Sigmoid colon (tissue), 7 donors: ENCODE results near the gene SMAD6. TPM values are rescaled to one million over a fixed set of nuclear protein-coding genes. Genes with fewer than 3 reads are reported as not detected.

ENCODE experiments used
- DNase-seq: peaks from one replicate; pipeline ENCODE4 v3.0.0-alpha.2; 2019
- H3K27ac ChIP-seq, 4 donors: fragments of 200-600 bp; sonication (generic); one replicate each; pipeline ENCODE4 v1.5.1; 2016 to 2019; ENCODE audit warnings: mild to moderate bottlenecking in 1 of 4
- H3K27me3 ChIP-seq, 3 donors: fragments of 200-600 bp; sonication (generic); one replicate each; pipeline ENCODE4 v1.5.1; 2019; ENCODE audit warnings: mild to moderate bottlenecking in 1 of 3
- H3K36me3 ChIP-seq, 4 donors: fragments of 200-600 bp; sonication (generic); one replicate each; pipeline ENCODE4 v1.5.1; 2016 to 2019
- H3K4me1 ChIP-seq, 4 donors: fragments of 200-600 bp; sonication (generic); one replicate each; pipeline ENCODE4 v1.5.1; 2017 to 2019
- H3K4me3 ChIP-seq, 4 donors: fragments of 200-600 bp; sonication (generic); one replicate each; pipeline ENCODE4 v1.5.1; 2017 to 2019; ENCODE audit warnings: mild to moderate bottlenecking in 2 of 4, moderate library complexity in 1 of 4
- H3K9me3 ChIP-seq, 4 donors: fragments of 200-600 bp in 3 of 4; sonication (generic) in 3 of 4; one replicate each; pipeline versions ENCODE4 v1.5.1 to v1.6.1; 2013 to 2019
- CTCF ChIP-seq, 4 experiments: fragments of 450-650 bp in 3 of 4; fragments of 200-600 bp in 1 of 4; IDR thresholded peaks; one replicate each; pipeline ENCODE4 v1.5.1; 2016 to 2019; ENCODE audit warnings: antibody characterized with exemption in 4 of 4, mild to moderate bottlenecking in 3 of 4, moderate library complexity in 2 of 4
- EP300 ChIP-seq, 4 donors: sonication (generic); formaldehyde crosslinking; IDR thresholded peaks; one replicate each; pipeline ENCODE4 v1.6.1; 2017; ENCODE audit warnings: antibody characterized with exemption in 4 of 4
- POLR2A ChIP-seq, 2 donors: fragments of 450-650 bp; IDR thresholded peaks; one replicate each; pipeline ENCODE4 v1.6.1; 2016; ENCODE audit warnings: antibody characterized with exemption in 2 of 2, mild to moderate bottlenecking in 2 of 2, moderate library complexity in 2 of 2
- POLR2AphosphoS5 ChIP-seq, 4 donors: sonication (generic); formaldehyde crosslinking; IDR thresholded peaks; one replicate each; pipeline ENCODE4 v1.6.1; 2017; ENCODE audit warnings: antibody characterized with exemption in 4 of 4
- WGBS, 2 donors: extraction: QIAGEN DNeasy Blood & Tissue Kit; methylation state at CpG; one replicate each; pipeline ENCODE4 v1.1.7; 2013; 5-methylcytosine and 5-hydroxymethylcytosine counted together
- intact Hi-C: fragments of 100-400 bp; cut with DNase I; formaldehyde crosslinking; loops from one replicate; pipeline ENCODE4 v1.15.1; 2023
- polyA plus RNA-seq, 3 donors: library from polyadenylated mRNA; stranded (reverse); fragments of 200-250 nt; gene quantifications; one replicate each; pipeline ENCODE4 v1.2.3, GENCODE V29; 2013
- total RNA-seq, 4 donors: library from RNA; depleted of rRNA; stranded (reverse); fragments of >200 nt; gene quantifications; one replicate each; pipeline ENCODE4 v1.1.0, GENCODE V29; 2016
- donor health status: healthy with polysubstance abuse.
- donor health status: Bipolar disorder and iron deficiency.
- donor health status: healthy.

Gene SMAD6
- total and polyA plus RNA-seq, 7 donors: 1.8 to 9.2 (median 5.7) TPM

- WGBS, 2 donors: 85 to 91% methylated on average over 4 of the region's 4 CpGs
- intact Hi-C loops: no loop called here
- no peak for TF ChIP-seq CTCF (IDR thresholded peaks at IDR 0.05)
- TF ChIP-seq EP300 (IDR thresholded peaks at IDR 0.05): no peak
- TF ChIP-seq POLR2AphosphoS5 (IDR thresholded peaks at IDR 0.05): no peak
- no peak for TF ChIP-seq POLR2A (IDR thresholded peaks at IDR 0.05)
- H3K27me3 ChIP-seq: no peaks in the 10 kb centered on the region
- no peak for DNase-seq
- no peak overlapping the region for H3K4me3 ChIP-seq
- H3K36me3 ChIP-seq: no peaks in the 10 kb centered on the region
- H3K4me1 ChIP-seq: no peaks in the 10 kb centered on the region
- no peaks in the 10 kb centered on the region for H3K9me3 ChIP-seq
- no peak overlapping the region for H3K27ac ChIP-seq
These were observed 39.5 kb upstream of the SMAD6 start for GRCh38 chr15:66662522-66662921.

- no peaks in the 10 kb centered on the region for H3K27me3 ChIP-seq
- no peak overlapping the region for H3K4me3 ChIP-seq
- intact Hi-C loops: no loop called here
- TF ChIP-seq CTCF (IDR thresholded peaks at IDR 0.05) (no peak), EP300 (IDR thresholded peaks at IDR 0.05) (no peak), POLR2A (IDR thresholded peaks at IDR 0.05) (no peak), POLR2AphosphoS5 (IDR thresholded peaks at IDR 0.05) (no peak)
- no peak overlapping the region for H3K27ac ChIP-seq
- no peak for DNase-seq
- H3K9me3 ChIP-seq: no peaks in the 10 kb centered on the region
- no peaks in the 10 kb centered on the region for H3K36me3 ChIP-seq
- H3K4me1 ChIP-seq: no peaks in the 10 kb centered on the region
- 94% methylated on average over 3 of the region's 3 CpGs for WGBS, 2 donors
These were observed 38.4 kb upstream of the SMAD6 start for GRCh38 chr15:66663664-66664063.

GRCh38 chr15:66670175-66670574, 31.9 kb upstream of the SMAD6 start:
- Histone ChIP-seq H3K36me3 (no peaks in the 10 kb centered on the region), H3K27me3 (no peaks in the 10 kb centered on the region), H3K4me3 (no peak overlapping the region), H3K9me3 (no peaks in the 10 kb centered on the region), H3K27ac (no peak overlapping the region), H3K4me1 (no peaks in the 10 kb centered on the region)
- TF ChIP-seq POLR2A (IDR thresholded peaks at IDR 0.05): no peak
- DNase-seq: no peak
- intact Hi-C loops: no loop called here
- 79% methylated on average over 9 of the region's 9 CpGs for WGBS, 2 donors

GRCh38 chr15:66670762-66671580, 31.1 kb upstream of the SMAD6 start:
- Histone ChIP-seq H3K36me3 (no peaks in the 10 kb centered on the region), H3K9me3 (no peaks in the 10 kb centered on the region), H3K4me3 (no peak overlapping the region), H3K4me1 (no peaks in the 10 kb centered on the region), H3K27ac (no peak overlapping the region), H3K27me3 (no peaks in the 10 kb centered on the region)
- WGBS, 2 donors: 24 to 72% methylated on average over 20 of the region's 23 CpGs
- intact Hi-C loops: no loop called here
- no peak for TF ChIP-seq EP300 (IDR thresholded peaks at IDR 0.05)
- TF ChIP-seq POLR2A (IDR thresholded peaks at IDR 0.05): no peak
- no peak for TF ChIP-seq POLR2AphosphoS5 (IDR thresholded peaks at IDR 0.05)
- no peak for TF ChIP-seq CTCF (IDR thresholded peaks at IDR 0.05)
- DNase-seq: no peak

GRCh38 chr15:66672867-66673266, 29.2 kb upstream of the SMAD6 start:
- Histone ChIP-seq H3K36me3 (no peaks in the 10 kb centered on the region), H3K4me3 (no peak overlapping the region), H3K4me1 (no peaks in the 10 kb centered on the region), H3K27ac (no peak overlapping the region), H3K9me3 (no peaks in the 10 kb centered on the region), H3K27me3 (no peaks in the 10 kb centered on the region)
- WGBS, 2 donors: 73 to 74% methylated on average over 5 of the region's 5 CpGs
- no peak for DNase-seq
- TF ChIP-seq EP300 (IDR thresholded peaks at IDR 0.05) (no peak), CTCF (IDR thresholded peaks at IDR 0.05) (no peak), POLR2AphosphoS5 (IDR thresholded peaks at IDR 0.05) (no peak), POLR2A (IDR thresholded peaks at IDR 0.05) (no peak)
- intact Hi-C loops: no loop called here
